ENCODE results near the gene NOC2L. TPM values are rescaled to one million over a fixed set of nuclear protein-coding genes. Genes with fewer than 3 reads are reported as not detected.
"Not testable (repeated sequence)": the region's sequence is repeated elsewhere in the genome, so short reads cannot be mapped to it uniquely, and the experiment has no call there.

The NOC2L gene
- total RNA-seq, 2 donors from 2014 or later = 45.2 to 51.7 TPM

DNA sequence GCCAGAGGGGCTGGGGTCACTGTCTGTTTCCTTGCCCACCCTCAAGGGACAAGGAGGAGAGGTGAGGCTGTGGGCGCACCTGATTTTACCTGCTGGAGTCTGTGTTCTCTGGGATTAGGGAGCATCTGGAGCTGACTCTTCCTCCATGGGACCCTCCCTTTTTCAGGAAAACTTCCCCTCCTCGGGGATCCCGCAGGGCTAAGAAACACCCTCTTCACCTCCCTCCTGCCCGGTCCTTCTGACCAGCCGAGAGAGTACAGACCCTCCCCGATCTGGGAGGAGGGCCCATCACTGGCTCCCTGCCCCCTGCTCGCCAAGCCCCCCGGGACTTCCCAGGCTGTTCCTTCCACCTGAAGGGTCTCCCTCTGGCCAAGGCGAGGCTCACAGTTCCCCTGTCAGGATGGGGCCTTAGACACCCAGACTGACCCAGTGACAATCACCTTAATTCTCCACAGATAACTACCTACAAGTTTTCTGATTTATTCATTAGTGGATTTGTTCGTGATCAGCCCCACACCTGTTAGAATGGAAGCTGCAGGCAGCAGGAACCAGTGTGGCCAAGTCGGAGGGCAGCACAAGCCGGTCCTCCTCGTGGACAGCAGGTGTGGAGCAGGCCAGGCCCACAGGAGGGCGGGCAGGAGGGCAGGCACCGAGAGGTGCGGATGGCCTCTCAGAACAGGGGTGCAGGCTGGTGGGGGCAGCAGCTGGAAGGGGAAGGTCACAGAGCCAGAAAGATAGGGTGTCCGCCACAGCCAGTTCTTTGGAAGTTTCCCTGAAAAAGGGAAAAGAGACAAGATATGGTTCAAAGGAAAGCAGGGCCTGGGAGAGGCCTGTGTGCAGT, 51.2 kb downstream of the NOC2L start:
- peak in 1 of 3 donors; percentile 4 for DNase-seq
- peaks cover 2% of the 10 kb centered on the region for H3K36me3 Mint-ChIP-seq (ENCODE audit: low read depth)
- H3K27me3 Mint-ChIP-seq = peaks cover 44% of the 10 kb centered on the region
- H3K27ac Mint-ChIP-seq = no peak overlapping the region
- ATAC-seq = no peak
- no peaks in the 10 kb centered on the region for H3K9me3 ChIP-seq (ENCODE audit: control insufficient read depth, low read length, poor library complexity, severe bottlenecking)
- peaks cover 20% of the 10 kb centered on the region for H3K4me1 Mint-ChIP-seq
- H3K4me3 Mint-ChIP-seq = no peak overlapping the region

DNA sequence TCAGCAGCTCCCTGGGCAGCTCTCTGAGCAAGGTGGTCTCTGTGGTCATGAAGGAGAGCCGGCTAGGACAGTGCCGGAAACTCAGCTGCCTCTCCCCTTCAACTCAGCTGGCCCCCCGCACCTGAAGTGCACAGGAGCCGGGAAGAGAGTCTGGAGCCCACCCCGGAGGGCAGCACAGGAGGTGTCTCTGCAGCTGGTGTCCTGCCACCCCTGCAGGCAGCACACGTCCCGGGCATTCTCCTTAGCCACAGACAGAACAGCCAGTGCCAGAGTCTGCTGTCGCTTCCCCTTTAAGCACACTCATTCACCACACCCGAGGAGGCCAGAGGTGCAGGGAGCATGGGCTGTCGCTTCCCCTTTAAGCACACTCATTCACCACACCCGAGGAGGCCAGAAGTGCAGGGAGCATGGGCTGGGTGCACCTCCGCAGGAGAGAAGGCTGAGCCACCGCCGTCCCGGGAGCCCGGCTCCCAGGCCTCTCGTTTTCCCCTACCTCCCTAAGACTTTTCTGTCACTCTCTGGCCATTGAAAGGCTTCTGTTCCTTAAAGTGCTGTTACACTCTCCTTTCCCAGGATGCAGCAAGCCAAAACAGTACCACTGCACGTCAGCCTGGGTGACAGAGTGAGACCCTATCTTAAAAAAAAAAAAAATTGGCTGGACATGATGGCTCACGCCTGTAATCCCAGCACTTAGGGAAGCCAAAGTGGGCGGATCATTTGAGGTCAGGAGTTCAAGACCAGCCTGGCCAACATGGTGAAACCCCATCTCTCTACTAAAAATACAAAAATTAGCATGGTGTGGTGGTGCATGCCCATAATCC, 52.2 kb downstream of the NOC2L start:
- DNase-seq (no peak), ATAC-seq (peak; percentile 22)
- Mint-ChIP-seq H3K4me3 (peak overlapping the region; percentile 9), H3K27me3 (peaks cover 36% of the 10 kb centered on the region), H3K36me3 (ENCODE audit: low read depth) (peaks cover 2% of the 10 kb centered on the region), H3K4me1 (peaks cover 14% of the 10 kb centered on the region), H3K27ac (no peak overlapping the region)
- no peaks in the 10 kb centered on the region for H3K9me3 ChIP-seq (ENCODE audit: control insufficient read depth, low read length, poor library complexity, severe bottlenecking)

DNA sequence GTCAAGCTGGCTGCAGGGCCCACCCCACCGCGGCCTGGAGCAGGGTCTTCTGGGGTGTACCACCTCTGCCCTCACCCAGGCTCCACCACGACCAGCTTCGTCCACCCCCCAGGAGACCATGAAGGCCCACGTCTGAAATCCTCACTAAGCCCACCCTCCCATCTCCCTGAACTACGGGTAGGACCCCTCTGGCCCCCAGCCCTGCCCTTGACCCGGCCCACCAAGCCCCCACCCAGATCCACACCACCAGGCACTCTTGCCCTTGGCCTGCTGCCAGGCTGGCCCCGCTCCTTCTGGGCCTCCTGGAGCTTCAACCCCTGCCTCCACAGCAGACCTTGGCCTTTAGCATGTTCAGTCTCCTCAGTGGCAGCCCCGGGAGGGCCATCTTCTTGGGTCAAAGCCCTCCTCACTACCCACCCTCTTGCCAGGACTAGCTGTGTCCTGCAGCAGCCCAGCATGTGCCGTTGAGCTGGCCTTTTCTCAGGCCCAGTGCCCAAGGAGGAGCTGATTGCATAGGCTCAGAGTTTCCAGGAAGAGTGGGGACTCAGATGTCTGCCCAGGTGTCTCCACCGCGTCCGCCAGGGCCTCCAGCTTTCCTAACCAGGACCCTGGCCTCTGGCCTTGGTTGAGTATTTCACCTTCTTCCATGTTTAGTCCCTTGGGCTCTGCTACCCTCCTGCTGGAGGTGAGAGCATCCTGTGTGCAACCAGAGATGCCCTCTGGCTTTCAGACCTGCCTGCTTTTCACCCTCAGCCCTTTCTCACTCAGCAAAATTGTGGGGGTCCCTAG, 53.1 kb downstream of the NOC2L start:
- ATAC-seq = no peak

DNA sequence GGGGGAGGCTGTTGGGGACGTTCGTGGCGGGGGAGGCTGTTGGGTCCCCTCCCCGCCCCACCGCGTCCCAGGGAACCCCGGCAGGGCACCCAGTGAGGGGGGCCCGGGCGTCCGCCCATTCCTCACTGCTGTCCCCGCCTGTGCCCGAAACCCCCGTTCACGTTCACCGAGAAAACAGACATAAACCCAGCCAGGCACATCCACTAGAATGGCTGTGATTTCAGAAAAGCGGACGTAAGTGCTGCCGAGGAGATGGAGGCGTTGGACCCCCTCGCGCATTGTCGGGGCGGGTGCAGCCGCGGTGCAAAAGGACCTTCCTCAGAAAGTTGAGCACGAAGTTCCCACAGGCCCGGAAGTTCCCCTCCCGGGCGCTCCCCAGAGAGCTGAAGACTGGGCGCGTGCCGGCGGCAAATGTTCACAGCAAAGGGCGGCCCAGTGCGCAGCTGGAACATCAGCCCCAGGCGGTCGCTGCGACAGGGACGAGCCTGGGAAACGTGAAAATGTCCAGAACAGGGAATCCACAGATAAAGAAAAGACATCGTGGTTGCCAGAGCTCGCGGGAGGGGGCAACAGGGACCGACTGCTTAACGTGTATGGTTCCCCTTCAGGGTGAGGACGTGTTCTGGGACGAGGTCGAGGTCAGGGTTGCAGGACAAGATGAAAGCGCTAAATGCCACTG, 53.8 kb downstream of the NOC2L start:
- H3K9me3 ChIP-seq (ENCODE audit: control insufficient read depth, low read length, poor library complexity, severe bottlenecking) = no peaks in the 10 kb centered on the region
- H3K4me1 Mint-ChIP-seq = peaks cover 9% of the 10 kb centered on the region
- H3K27ac Mint-ChIP-seq = no peak overlapping the region
- peak; percentile 9 for ATAC-seq
- peaks cover 2% of the 10 kb centered on the region for H3K36me3 Mint-ChIP-seq (ENCODE audit: low read depth)
- DNase-seq = peak in 1 of 3 donors; percentile 6
- peaks cover 35% of the 10 kb centered on the region for H3K27me3 Mint-ChIP-seq
- H3K4me3 Mint-ChIP-seq = peak overlapping the region; percentile 75

More for the DNA sequence above, 53.1 kb downstream of the NOC2L start:
- Mint-ChIP-seq H3K4me1 (peaks cover 10% of the 10 kb centered on the region), H3K4me3 (peak overlapping the region; percentile 15), H3K27me3 (peaks cover 35% of the 10 kb centered on the region), H3K27ac (no peak overlapping the region), H3K36me3 (ENCODE audit: low read depth) (peaks cover 2% of the 10 kb centered on the region)
- DNase-seq = no peak
- no peaks in the 10 kb centered on the region for H3K9me3 ChIP-seq (ENCODE audit: control insufficient read depth, low read length, poor library complexity, severe bottlenecking)

DNA sequence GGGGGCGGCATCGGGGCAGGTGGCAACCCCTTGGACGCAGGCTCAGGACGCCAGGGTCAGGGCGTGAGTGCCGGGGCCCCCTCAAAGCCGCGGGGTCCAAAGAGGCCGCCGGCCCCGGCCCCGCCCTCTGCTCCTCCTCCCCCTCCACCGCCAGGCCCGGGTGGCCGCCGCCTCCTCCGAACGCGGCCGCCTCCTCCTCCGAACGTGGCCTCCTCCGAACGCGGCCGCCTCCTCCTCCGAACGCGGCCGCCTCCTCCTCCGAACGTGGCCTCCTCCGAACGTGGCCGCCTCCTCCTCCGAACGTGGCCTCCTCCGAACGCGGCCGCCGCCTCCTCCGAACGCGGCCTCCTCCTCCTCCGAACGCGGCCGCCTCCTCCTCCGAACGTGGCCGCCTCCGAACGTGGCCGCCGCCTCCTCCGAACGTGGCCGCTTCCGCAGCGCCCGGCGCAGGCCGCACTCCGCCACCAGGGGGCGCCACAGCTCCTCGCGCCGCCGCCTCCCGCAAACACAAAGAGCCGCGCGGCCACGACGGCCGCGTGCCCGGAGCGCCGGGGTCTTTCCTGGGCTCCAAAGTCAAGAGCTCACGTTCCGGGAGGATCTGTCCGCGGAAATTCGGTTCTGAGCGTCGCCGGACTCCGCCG, 54.6 kb downstream of the NOC2L start:
- Mint-ChIP-seq H3K27me3 (peaks cover 35% of the 10 kb centered on the region), H3K27ac (no peak overlapping the region), H3K4me3 (peak overlapping the region; percentile 79), H3K4me1 (peaks cover 9% of the 10 kb centered on the region), H3K36me3 (ENCODE audit: low read depth) (peaks cover 2% of the 10 kb centered on the region)
- ATAC-seq (peak; percentile 95), DNase-seq (peak; percentile 74 to 87 (median 77))
- H3K9me3 ChIP-seq (ENCODE audit: control insufficient read depth, low read length, poor library complexity, severe bottlenecking) = no peaks in the 10 kb centered on the region

DNA sequence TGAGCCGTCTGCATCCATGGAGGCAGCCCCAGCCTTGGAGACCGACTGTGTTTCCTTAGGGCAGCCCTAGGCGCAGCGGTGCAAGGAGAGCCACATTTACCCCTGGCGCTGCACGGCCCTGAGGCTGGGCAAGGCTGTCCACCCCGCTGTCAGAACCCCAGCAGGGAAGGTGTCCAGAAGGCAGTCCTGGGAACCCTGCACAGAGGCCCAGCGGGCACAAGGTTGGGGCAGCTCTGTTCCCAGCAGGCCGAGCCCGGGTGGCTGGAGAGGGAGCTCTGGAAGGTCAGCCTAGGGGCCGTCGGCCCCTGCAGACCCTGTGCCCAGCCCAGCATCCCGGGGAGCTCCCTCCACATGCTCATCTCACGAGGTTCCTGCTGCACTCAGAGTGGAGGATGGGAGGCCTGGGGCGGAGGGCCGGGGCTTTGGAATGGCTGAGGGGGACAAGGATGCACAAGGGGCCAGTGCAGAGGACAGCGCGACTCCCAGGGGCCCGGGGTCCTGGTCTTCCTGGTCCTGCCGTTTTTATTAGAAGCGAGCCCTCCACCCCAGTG, 55.3 kb downstream of the NOC2L start:
- no peaks in the 10 kb centered on the region for H3K9me3 ChIP-seq (ENCODE audit: control insufficient read depth, low read length, poor library complexity, severe bottlenecking)
- Mint-ChIP-seq H3K27ac (no peak overlapping the region), H3K4me3 (peak overlapping the region; percentile 79), H3K4me1 (peaks cover 9% of the 10 kb centered on the region), H3K36me3 (ENCODE audit: low read depth) (peaks cover 2% of the 10 kb centered on the region), H3K27me3 (peaks cover 35% of the 10 kb centered on the region)
- no peak for ATAC-seq
- DNase-seq = no peak

DNA sequence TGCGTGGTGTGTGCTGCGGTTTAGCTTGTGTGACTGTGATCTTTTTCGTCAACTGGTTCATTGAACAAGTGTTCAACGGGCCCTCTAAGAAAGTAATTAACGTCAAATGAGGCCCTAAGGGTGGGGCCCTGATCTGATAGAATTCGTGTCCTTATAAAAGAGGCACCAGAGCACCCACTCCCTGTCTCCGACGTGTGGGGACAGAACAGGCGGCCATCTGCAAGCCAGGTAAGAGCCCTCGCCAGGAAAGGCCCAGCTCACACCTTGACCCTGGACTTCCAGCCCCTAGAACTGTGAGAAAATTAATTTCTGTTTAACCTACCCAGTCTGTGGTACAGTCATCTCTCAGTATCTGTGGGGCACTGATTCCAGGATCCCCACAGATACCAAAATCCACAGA, 55.8 kb downstream of the NOC2L start:
- no peak for ATAC-seq
- no peaks in the 10 kb centered on the region for H3K9me3 ChIP-seq (ENCODE audit: control insufficient read depth, low read length, poor library complexity, severe bottlenecking)
- Mint-ChIP-seq H3K27me3 (peaks cover 35% of the 10 kb centered on the region), H3K36me3 (ENCODE audit: low read depth) (peaks cover 2% of the 10 kb centered on the region), H3K4me1 (peaks cover 12% of the 10 kb centered on the region), H3K27ac (no peak overlapping the region), H3K4me3 (peak overlapping the region; percentile 36)
- no peak for DNase-seq

DNA sequence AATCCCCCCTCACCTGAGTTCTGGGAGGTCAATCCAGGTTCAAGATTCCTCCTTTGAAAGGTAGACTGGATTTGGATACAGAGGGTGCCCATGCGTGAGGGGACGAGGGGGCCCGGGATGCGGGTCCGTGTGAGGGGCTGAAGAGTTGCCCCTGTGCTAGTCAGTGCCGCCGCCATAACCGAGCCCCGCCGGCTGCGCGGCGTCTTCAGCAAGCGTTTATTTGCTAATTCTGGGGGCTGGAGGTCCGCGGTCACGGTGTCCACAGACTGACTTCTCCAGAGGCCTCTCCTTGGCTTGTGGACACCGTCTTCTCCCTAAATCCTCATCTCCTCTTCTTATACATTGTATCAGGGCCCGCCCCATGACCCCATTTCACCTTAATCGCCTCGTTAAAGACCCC, 56.3 kb downstream of the NOC2L start:
- Mint-ChIP-seq H3K36me3 (ENCODE audit: low read depth) (no peaks in the 10 kb centered on the region), H3K27ac (no peak overlapping the region), H3K4me3 (peak overlapping the region; percentile 36), H3K27me3 (peaks cover 30% of the 10 kb centered on the region), H3K4me1 (peaks cover 10% of the 10 kb centered on the region)
- ATAC-seq (no peak), DNase-seq (no peak)
- H3K9me3 ChIP-seq (ENCODE audit: control insufficient read depth, low read length, poor library complexity, severe bottlenecking) = no peaks in the 10 kb centered on the region

DNA sequence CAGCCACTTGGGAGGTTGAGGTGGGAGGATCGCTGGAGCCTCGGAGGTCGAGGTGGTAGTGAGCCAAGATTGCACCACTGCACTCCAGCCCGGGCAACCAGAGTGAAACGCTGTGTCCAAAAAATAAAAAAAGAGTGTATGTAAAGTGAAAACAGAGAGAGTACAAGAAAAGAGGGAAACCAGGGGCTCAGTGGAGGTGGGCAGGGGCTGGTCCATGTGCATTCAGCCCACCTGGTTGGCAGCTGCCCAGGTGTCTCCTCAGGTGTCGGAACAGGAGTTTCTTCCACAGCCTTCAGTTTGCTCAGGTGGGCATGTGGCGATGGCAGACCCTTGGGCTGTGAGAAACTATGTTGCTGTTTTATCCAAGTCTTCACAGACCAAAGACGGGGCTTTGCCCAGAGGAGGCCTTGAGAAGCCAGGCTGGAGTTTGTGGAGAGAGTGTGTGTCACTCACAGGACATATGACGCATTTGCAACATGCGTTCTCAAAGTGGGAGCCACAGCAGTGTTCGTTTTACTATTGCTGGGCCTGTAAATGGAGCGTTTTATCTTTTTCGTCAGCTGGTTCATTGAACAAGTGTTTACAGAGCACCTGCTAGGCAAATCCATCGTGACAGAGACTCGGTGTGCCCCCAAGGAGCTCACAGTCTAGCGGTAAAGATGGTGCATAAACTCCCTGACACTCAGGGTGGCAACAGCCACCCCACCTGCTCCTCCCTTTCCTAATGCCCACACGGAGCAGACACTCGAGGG, 57.8 kb downstream of the NOC2L start:
- no peak overlapping the region for H3K4me3 Mint-ChIP-seq
- H3K9me3 ChIP-seq (ENCODE audit: control insufficient read depth, low read length, poor library complexity, severe bottlenecking) = peaks cover 4% of the 10 kb centered on the region
- no peaks in the 10 kb centered on the region for H3K36me3 Mint-ChIP-seq (ENCODE audit: low read depth)
- H3K27me3 Mint-ChIP-seq = peaks cover 23% of the 10 kb centered on the region
- DNase-seq (no peak), ATAC-seq (no peak)
- peaks cover 8% of the 10 kb centered on the region for H3K4me1 Mint-ChIP-seq
- no peak overlapping the region for H3K27ac Mint-ChIP-seq

DNA sequence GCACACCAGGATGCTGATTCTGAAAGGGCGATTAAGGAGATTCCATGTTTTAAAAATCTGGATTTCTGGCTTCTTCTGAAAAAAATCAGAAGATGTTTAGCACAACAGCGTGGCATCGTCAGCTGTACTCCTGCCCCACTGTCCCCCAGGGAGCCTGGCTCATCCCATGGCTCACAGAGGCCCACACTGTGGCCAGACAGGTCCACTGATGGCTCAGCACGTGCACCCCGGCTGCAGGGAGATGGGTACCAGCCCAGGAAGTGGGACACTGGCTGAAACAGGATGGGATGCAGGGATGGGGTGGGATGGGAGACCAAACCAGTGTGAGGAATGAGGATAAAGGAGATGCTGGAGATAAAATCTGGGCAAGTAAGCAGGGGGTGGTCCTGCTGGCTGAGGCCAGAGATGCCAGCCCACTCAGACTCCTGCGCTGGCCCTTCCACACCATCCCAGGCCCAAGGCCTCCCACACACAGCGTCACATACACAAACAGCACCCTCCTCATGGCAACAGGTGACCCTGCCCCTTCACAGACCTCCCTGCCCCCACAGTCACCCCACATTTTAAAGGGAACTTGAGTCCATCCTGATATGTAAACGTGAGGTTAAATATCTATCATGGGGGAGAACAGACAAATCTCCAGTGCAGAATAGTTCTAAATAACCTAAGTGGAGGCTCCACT, 59.3 kb downstream of the NOC2L start:
- ATAC-seq = no peak

DNA sequence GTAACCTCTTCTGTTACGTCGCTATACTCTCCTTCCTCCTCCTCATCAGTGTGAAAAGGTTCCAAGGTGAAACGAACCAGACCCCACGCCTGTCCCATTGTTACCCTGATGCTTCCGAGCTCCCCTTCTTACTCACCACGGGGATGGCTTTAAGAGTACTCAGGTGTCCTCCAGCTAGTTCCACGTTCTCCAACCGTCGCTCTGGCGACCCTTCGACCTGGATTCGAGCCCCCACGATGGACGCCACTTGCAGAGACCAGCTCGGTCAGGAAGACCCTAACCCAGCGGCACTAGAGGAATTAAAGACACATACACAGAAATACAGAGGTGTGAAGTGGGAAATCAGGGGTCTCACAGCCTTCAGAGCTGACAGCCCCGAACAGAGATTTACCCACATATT, 61.1 kb downstream of the NOC2L start:
- not testable (repeated sequence) for H3K36me3 Mint-ChIP-seq (ENCODE audit: low read depth); H3K9me3 ChIP-seq (ENCODE audit: control insufficient read depth, low read length, poor library complexity, severe bottlenecking); DNase-seq; H3K27ac Mint-ChIP-seq; H3K4me3 Mint-ChIP-seq; H3K4me1 Mint-ChIP-seq; ATAC-seq
- H3K27me3 Mint-ChIP-seq = peaks cover 25% of the 10 kb centered on the region

More for the DNA sequence above, 59.3 kb downstream of the NOC2L start:
- H3K36me3 Mint-ChIP-seq (ENCODE audit: low read depth) = no peaks in the 10 kb centered on the region
- DNase-seq = no peak
- peaks cover 25% of the 10 kb centered on the region for H3K27me3 Mint-ChIP-seq
- no peak overlapping the region for H3K4me3 Mint-ChIP-seq
- H3K4me1 Mint-ChIP-seq = peaks cover 6% of the 10 kb centered on the region
- no peak overlapping the region for H3K27ac Mint-ChIP-seq
- H3K9me3 ChIP-seq (ENCODE audit: control insufficient read depth, low read length, poor library complexity, severe bottlenecking) = peaks cover 4% of the 10 kb centered on the region

All from T-helper 17 cell (primary cell).